Heart left ventricle (tissue), 16 donors: Measurements from ENCODE around the gene MARS1. TPM values are rescaled to one million over a fixed set of nuclear protein-coding genes. Genes with fewer than 3 reads are reported as not detected.
A peak's percentile ranks its signal among the peaks of the same experiment; 100 is the strongest.

Source experiments
- ATAC-seq, 4 donors: fragments of 200-7000 bp; cut with Tn5 transposase; one replicate each; pipeline ENCODE4 v1.9.1; 2020 to 2022; ENCODE audit warnings: moderate library complexity in 4 of 4, mild to moderate bottlenecking in 3 of 4, moderate number of reproducible peaks in 1 of 4
- DNase-seq, 5 donors: peaks; one replicate each; pipeline ENCODE4 v3.0.0-alpha.2; 2020
- H3K27ac ChIP-seq, 12 donors: fragments of 200-600 bp; sonication (generic) in 4 of 12; one replicate each; pipeline versions ENCODE4 v1.5.0 to v1.8.0; 2016 to 2022; ENCODE audit warnings: mild to moderate bottlenecking in 2 of 12
- H3K27me3 ChIP-seq, 9 donors: fragments of 200-600 bp; sonication (generic) in 2 of 9; one replicate each; pipeline versions ENCODE4 v1.5.1 to v1.8.0; 2016 to 2022; ENCODE audit warnings: mild to moderate bottlenecking in 3 of 9
- H3K36me3 ChIP-seq, 9 donors: fragments of 200-600 bp; sonication (generic) in 2 of 9; one replicate each; pipeline versions ENCODE4 v1.5.0 to v1.8.0; 2018 to 2022; ENCODE audit warnings: mild to moderate bottlenecking in 2 of 9
- H3K4me1 ChIP-seq, 12 donors: fragments of 200-600 bp; sonication (generic) in 4 of 12; one replicate each; pipeline versions ENCODE4 v1.5.0 to v1.8.0; 2016 to 2022; ENCODE audit warnings: mild to moderate bottlenecking in 3 of 12
- H3K4me3 ChIP-seq, 12 donors: fragments of 200-600 bp; sonication (generic) in 4 of 12; one replicate each; pipeline versions ENCODE4 v1.5.0 to v1.8.0; 2017 to 2022; ENCODE audit warnings: mild to moderate bottlenecking in 9 of 12, moderate library complexity in 4 of 12
- H3K9me3 ChIP-seq, 12 donors: fragments of 200-600 bp; sonication (generic) in 4 of 12; one replicate each; pipeline versions ENCODE4 v1.5.0 to v1.8.0; 2016 to 2022; ENCODE audit warnings: mild to moderate bottlenecking in 1 of 12
- CTCF ChIP-seq, 12 donors: fragments of 200-600 bp; sonication (generic) in 4 of 12; IDR thresholded peaks; one replicate each; pipeline versions ENCODE4 v1.5.0 to v1.8.0; 2018 to 2022; ENCODE audit warnings: antibody characterized with exemption in 12 of 12, mild to moderate bottlenecking in 5 of 12
- POLR2A ChIP-seq, 2 donors: fragments of 450-650 bp; IDR thresholded peaks; one replicate each; pipeline ENCODE4 v1.6.1; 2017; ENCODE audit warnings: antibody characterized with exemption in 2 of 2, mild to moderate bottlenecking in 2 of 2, moderate library complexity in 2 of 2
- WGBS, 4 donors: extraction: QIAGEN DNeasy Blood & Tissue Kit in 2 of 4; methylation state at CpG; one replicate each; pipeline versions ENCODE4 v1.1.5 to v1.1.7; 2013 to 2018; 5-methylcytosine and 5-hydroxymethylcytosine counted together
- intact Hi-C, 10 donors: fragments of 100-400 bp; cut with DNase I; formaldehyde crosslinking; loops; one replicate each; pipeline versions ENCODE4 v1.11.1 to v1.14.2; 2022
- polyA plus RNA-seq, 2 donors: library from polyadenylated mRNA; stranded (reverse); fragments of 200-250 nt; gene quantifications; one replicate each; pipeline ENCODE4 v1.2.3, GENCODE V29; 2013
- total RNA-seq, 9 donors: library from RNA; depleted of rRNA in 2 of 9; stranded (reverse); fragments of >200 nt in 2 of 9; fragmentation: NEBNext Ultra II Directional in 3 of 9; extraction: Animal tissue kit (Norgen Biotek cat#: 25700) in 3 of 9; gene quantifications; one replicate each; pipeline versions ENCODE4 v1.1.0 to v1.2.4, GENCODE V29; 2016 to 2023
- donor health status: ischemic (EF 13 %, LVEDD 7.1; RV severe dilation, severe dysfunction).
- donor health status: healthy with polysubstance abuse.
- donor health status: DM: no; HTN: yes; CAD: no.
- donor health status: DM: no; HTN: no; CAD: no.
- donor health status: ischemic (EF 25% LVEDD 6.9; RV normal size, moderate dysfunction).
- donor health status: ischemic (EF 25% LVEDD 5.7; RV mildly dilated, moderate dysfunction).
- donor health status: healthy.
- donor health status: DM: yes; HTN: yes; CAD: no.
- donor health status: ischemic (EF 35%, LVEDD 5.7; RV mildly dilated, moderate dysfunction).
- donor health status: nonischemic (EF 11% LVEDD 7.7; RV severe dilation, severe dysfunction).
- donor health status: DM: yes; HTN: yes; CAD: no.
- donor health status: PGD.
- donor health status: ischemic (EF 29% LVEDD 5.4; RV normal size, mild dysfunction).
- donor health status: nonischemic (EF 23%, LVEDD 6.1; RV moderate dilation, normal function).

MARS1 gene
- total and polyA plus RNA-seq, 11 donors, result 36.8 to 109 (median 74.9) TPM

GRCh38 chr12:57528176-57528575 is 40.3 kb downstream of the MARS1 start:
- Histone ChIP-seq H3K27me3 (no peaks in the 10 kb centered on the region), H3K27ac (no peak overlapping the region), H3K36me3 (peaks cover 2 to 93% (median 88%) of the 10 kb centered on the region in 9 donors), H3K4me1 (peaks cover 0 to 24% (median 21%) of the 10 kb centered on the region in 12 donors), H3K4me3 (no peak overlapping the region), H3K9me3 (no peaks in the 10 kb centered on the region)
- ATAC-seq (no peak), DNase-seq (no peak)
- 83 to 90% (median 85%) methylated on average over 8 to 12 of the region's 12 CpGs for WGBS, 4 donors
- intact Hi-C loops, result no loop called here
- TF ChIP-seq CTCF (IDR thresholded peaks at IDR 0.05) (no peak), POLR2A (IDR thresholded peaks at IDR 0.05) (no peak)

DNA sequence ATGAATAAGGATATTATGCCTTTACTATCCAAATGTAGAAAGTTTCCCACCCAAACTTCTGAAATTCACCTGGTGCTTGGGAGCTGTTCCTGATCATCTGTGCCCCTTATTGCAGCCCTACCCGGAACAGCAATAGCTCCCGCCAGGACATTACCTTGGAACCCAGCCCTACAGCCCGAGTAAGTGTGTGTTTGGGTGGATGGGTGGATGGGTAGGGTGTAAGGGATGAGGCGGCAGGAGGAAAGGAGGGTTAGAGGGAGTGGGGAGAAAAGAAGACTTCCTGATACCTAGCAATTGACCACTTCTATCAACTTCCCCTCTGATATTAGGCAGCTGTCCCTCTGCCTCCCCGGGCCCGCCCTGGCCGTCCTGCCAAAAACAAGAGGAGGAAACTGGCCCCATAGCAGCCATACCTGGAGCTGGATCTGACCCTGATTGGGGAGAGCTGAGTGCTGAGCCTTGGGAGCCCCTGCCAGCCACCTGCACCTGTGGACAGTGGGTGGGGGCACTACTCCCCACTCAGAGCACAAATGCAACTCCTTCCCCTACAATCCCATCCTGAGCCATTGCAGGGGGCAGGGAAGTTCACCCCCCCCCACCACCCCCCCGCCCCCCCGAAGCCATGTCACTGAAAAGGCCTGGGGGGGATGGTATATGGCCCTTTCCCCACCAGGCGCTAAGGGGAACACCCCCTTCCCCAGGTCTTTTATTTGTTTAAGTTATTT is 41.1 kb downstream of the MARS1 start:
- intact Hi-C loops, result no loop called here
- no peak for ATAC-seq
- H3K4me3 ChIP-seq, result no peak overlapping the region
- H3K36me3 ChIP-seq, result peaks cover 4 to 100% (median 94%) of the 10 kb centered on the region in 9 donors
- DNase-seq, result peak in 1 of 5 donors; percentile 27
- no peaks in the 10 kb centered on the region for H3K27me3 ChIP-seq
- WGBS, 4 donors, result 75 to 80% (median 75%) methylated on average over 10 of the region's 10 CpGs
- H3K9me3 ChIP-seq, result no peaks in the 10 kb centered on the region
- no peak for TF ChIP-seq CTCF (IDR thresholded peaks at IDR 0.05)
- no peak for TF ChIP-seq POLR2A (IDR thresholded peaks at IDR 0.05)
- H3K27ac ChIP-seq, result peak overlapping the region in 1 of 12 donors; percentile 21
- peaks cover 0 to 17% (median 13%) of the 10 kb centered on the region in 12 donors for H3K4me1 ChIP-seq

DNA sequence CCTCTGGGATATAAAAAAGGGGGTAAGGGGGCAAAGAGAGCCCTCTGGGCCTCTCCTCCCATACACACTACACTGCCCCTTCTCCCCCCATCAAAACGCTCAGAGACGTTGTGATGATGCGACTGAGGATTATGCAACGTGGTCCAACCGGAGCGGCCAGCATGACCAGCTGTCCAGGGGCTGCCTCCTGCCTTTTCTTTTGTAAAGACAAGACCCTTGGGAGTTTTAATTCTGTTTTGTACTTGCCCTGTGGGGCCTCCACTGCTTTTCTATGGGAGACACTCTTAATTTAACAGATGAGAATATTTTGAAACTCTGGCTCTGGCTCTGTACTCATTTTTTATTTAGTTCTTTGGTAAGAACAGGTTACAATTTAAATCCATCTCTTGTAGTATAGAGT is 42.0 kb downstream of the MARS1 start:
- Histone ChIP-seq H3K27me3 (no peaks in the 10 kb centered on the region), H3K27ac (no peak overlapping the region), H3K9me3 (no peaks in the 10 kb centered on the region), H3K36me3 (peaks cover 9 to 100% (median 95%) of the 10 kb centered on the region in 9 donors), H3K4me3 (no peak overlapping the region), H3K4me1 (peaks cover 0 to 9% (median 4%) of the 10 kb centered on the region in 12 donors)
- WGBS, 4 donors, result 61 to 72% (median 67%) methylated on average over 6 of the region's 6 CpGs
- intact Hi-C loops, result no loop called here
- no peak for DNase-seq
- ATAC-seq, result no peak
- TF ChIP-seq CTCF (IDR thresholded peaks at IDR 0.05), result no peak
- no peak for TF ChIP-seq POLR2A (IDR thresholded peaks at IDR 0.05)

DNA sequence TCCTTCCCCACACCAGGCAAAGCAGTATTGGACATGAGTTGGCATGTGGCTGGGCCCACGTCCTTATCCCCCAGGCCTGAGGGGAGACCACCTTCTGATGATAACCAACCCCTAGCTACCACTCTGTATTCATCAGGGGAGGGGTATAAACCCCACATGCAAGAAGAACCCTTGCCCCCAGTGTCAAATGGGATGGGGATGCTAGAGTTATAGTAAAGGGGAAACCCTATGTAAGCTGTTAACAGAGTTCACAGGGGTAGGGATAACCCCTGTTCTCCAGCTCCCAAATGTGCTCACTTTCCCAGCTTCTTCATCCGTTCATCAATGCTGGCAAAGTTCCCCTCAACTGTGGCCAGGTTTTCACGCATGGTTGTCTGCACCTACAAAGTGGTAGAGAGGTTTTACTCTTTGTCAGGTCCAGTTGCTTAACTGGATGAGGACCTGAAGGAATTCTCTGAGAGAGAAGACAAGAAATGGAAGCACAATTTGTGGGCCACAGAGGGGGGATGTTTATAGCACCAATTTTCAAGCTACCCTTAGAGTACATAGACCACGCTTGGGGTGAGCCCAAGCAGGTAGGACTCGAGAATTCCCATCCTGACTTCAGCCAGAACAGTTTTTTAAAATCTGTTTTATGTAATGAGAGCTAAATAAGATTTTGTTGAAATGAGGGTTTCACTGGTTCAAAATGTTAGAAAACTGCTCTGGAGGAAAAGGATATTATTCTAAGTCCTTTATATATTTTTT is 42.7 kb downstream of the MARS1 start:
- no peak for TF ChIP-seq CTCF (IDR thresholded peaks at IDR 0.05)
- TF ChIP-seq POLR2A (IDR thresholded peaks at IDR 0.05), result no peak
- Histone ChIP-seq H3K9me3 (no peaks in the 10 kb centered on the region), H3K27ac (no peak overlapping the region), H3K4me1 (peaks cover 0 to 2% (median 0%) of the 10 kb centered on the region in 12 donors), H3K4me3 (no peak overlapping the region), H3K27me3 (no peaks in the 10 kb centered on the region), H3K36me3 (peaks cover 9 to 100% (median 96%) of the 10 kb centered on the region in 9 donors)
- 69 to 81% (median 77%) methylated on average over 5 of the region's 5 CpGs for WGBS, 4 donors
- DNase-seq (no peak), ATAC-seq (no peak)
- intact Hi-C loops, result no loop called here
